Peyer's patch (tissue), 4 donors: Measurements from ENCODE around the gene DNAJC15.

ENCODE experiments used
- CTCF ChIP-seq, 6 experiments: fragments of 450-650 bp in 4 of 6; fragments of 200-600 bp in 2 of 6; sonication (generic) in 1 of 6; IDR thresholded peaks; one replicate each; pipeline ENCODE4 v1.5.1; 2017 to 2019; ENCODE audit warnings: antibody characterized with exemption in 6 of 6, mild to moderate bottlenecking in 3 of 6, moderate library complexity in 1 of 6
- POLR2A ChIP-seq, 2 donors: fragments of 450-650 bp; IDR thresholded peaks; one replicate each; pipeline ENCODE4 v1.5.1; 2017; ENCODE audit warnings: antibody characterized with exemption in 2 of 2, mild to moderate bottlenecking in 2 of 2, moderate library complexity in 2 of 2

- TF ChIP-seq CTCF (IDR thresholded peaks at IDR 0.05) (no peak), POLR2A (IDR thresholded peaks at IDR 0.05) (no peak)
Measured at GRCh38 chr13:42984026-42984425, 39.4 kb upstream of the DNAJC15 start.
